Rectal smooth muscle tissue (tissue), 1 donor: Measurements from ENCODE around the gene NAA16.
A peak's percentile ranks its signal among the peaks of the same experiment; 100 is the strongest.

Experiments
- H3K27ac ChIP-seq: one replicate; pipeline ENCODE4 v1.7.0; 2013; ENCODE audit warnings: low read depth, low read length, inconsistent platforms
- H3K27me3 ChIP-seq: one replicate; pipeline ENCODE4 v1.7.0; 2013; ENCODE audit warnings: low read length; ENCODE audit not compliant: control insufficient read depth, insufficient read depth
- H3K36me3 ChIP-seq: one replicate; pipeline ENCODE4 v1.7.0; 2013; ENCODE audit warnings: low read length; ENCODE audit not compliant: control insufficient read depth, insufficient read depth
- H3K4me1 ChIP-seq: one replicate; pipeline ENCODE4 v1.7.0; 2013; ENCODE audit warnings: low read length; ENCODE audit not compliant: control insufficient read depth, insufficient read depth
- H3K4me3 ChIP-seq: one replicate; pipeline ENCODE4 v1.7.0; 2013; ENCODE audit warnings: low read length
- H3K9ac ChIP-seq: one replicate; pipeline ENCODE4 v1.7.0; 2013; ENCODE audit warnings: low read length

Gene NAA16

DNA sequence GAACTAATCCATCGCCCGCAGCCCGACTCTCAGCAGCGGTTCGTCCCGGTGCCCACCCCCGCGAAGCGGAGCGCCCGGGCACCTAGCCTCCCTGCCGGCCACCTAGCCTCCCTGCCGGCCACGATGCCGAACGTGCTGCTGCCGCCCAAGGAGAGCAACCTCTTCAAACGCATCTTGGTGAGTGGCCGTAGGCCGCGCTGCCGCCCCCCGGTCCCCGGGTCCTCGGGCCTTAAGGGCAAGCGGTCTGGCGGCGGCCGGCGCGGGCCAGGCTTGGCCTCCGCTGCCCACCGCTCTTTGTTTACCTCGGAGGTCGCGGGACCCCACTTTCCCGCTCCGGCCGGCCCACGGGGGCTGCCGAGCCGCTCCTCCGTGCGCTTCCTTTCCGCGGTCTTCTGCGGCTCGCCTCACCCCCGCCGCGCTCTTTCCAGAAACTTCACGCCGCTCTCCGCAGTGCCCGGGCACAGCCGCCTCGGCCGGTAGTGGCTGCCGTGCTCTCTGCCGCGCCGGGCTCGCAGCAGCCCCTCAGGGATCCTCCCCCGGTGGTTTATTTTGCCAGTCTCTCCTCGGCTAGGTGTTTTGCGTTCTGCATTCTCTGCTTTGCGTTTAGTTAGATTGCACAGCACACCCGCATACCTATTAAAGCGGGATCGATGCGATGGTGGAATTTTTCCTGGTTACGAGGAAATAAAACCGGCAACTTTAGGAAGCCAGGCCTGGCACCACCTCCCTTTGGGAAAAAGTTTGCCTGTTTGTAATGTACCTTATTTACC, 524 bp downstream of the NAA16 start:
- Histone ChIP-seq H3K36me3 (no peaks in the 10 kb centered on the region), H3K4me3 (peak overlapping the region; percentile 81), H3K27ac (peak overlapping the region; percentile 80), H3K4me1 (peaks cover 7% of the 10 kb centered on the region), H3K9ac (peak overlapping the region; percentile 29), H3K27me3 (no peaks in the 10 kb centered on the region)

- Histone ChIP-seq H3K9ac (peak overlapping the region; percentile 29), H3K36me3 (no peaks in the 10 kb centered on the region), H3K27ac (peak overlapping the region; percentile 80), H3K4me1 (peaks cover 7% of the 10 kb centered on the region), H3K4me3 (peak overlapping the region; percentile 81), H3K27me3 (no peaks in the 10 kb centered on the region)
Measured at GRCh38 chr13:41312176-41312500, 1.1 kb downstream of the NAA16 start.

GRCh38 chr13:41313117-41313516, 2.0 kb downstream of the NAA16 start:
- peaks cover 7% of the 10 kb centered on the region for H3K4me1 ChIP-seq
- peak overlapping the region; percentile 11 for H3K4me3 ChIP-seq
- H3K27ac ChIP-seq = no peak overlapping the region
- H3K27me3 ChIP-seq = no peaks in the 10 kb centered on the region
- H3K9ac ChIP-seq = no peak overlapping the region
- no peaks in the 10 kb centered on the region for H3K36me3 ChIP-seq

GRCh38 chr13:41313659-41314197, 2.7 kb downstream of the NAA16 start:
- Histone ChIP-seq H3K36me3 (no peaks in the 10 kb centered on the region), H3K27me3 (no peaks in the 10 kb centered on the region), H3K4me3 (peak overlapping the region; percentile 11), H3K9ac (no peak overlapping the region), H3K27ac (no peak overlapping the region), H3K4me1 (peaks cover 10% of the 10 kb centered on the region)

- no peak overlapping the region for H3K4me3 ChIP-seq
- peaks cover 10% of the 10 kb centered on the region for H3K4me1 ChIP-seq
- H3K27ac ChIP-seq = no peak overlapping the region
- no peak overlapping the region for H3K9ac ChIP-seq
- H3K27me3 ChIP-seq = no peaks in the 10 kb centered on the region
- no peaks in the 10 kb centered on the region for H3K36me3 ChIP-seq
Measured at GRCh38 chr13:41315443-41316047, 4.5 kb downstream of the NAA16 start.

DNA sequence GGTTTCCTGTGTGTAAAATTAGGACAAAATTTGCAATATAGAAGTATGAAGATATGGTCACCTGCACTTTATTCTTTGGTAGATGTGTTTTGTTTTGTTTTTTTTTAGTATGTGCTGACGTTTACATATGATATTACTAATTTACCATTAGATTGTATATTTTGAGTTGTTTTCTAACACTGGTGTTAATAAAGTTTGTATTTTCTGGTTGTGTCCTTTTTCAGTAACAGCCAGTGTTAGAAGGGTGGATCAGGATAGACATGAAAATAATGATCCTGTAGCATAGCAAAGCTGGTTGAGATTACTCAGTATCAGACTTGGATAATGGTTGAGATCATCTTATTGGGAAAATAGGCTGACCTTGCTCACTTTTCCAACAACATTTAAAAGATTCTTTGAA, 6.2 kb downstream of the NAA16 start:
- H3K27ac ChIP-seq = no peak overlapping the region
- no peak overlapping the region for H3K4me3 ChIP-seq
- no peaks in the 10 kb centered on the region for H3K36me3 ChIP-seq
- peaks cover 10% of the 10 kb centered on the region for H3K4me1 ChIP-seq
- no peak overlapping the region for H3K9ac ChIP-seq
- no peaks in the 10 kb centered on the region for H3K27me3 ChIP-seq

- H3K36me3 ChIP-seq = peaks cover 3% of the 10 kb centered on the region
- no peaks in the 10 kb centered on the region for H3K27me3 ChIP-seq
- no peak overlapping the region for H3K27ac ChIP-seq
- no peaks in the 10 kb centered on the region for H3K4me1 ChIP-seq
- no peak overlapping the region for H3K9ac ChIP-seq
- H3K4me3 ChIP-seq = no peak overlapping the region
Measured at GRCh38 chr13:41325752-41326151, 14.7 kb downstream of the NAA16 start.

- Histone ChIP-seq H3K4me3 (no peak overlapping the region), H3K9ac (no peak overlapping the region), H3K4me1 (no peaks in the 10 kb centered on the region), H3K27ac (no peak overlapping the region), H3K36me3 (peaks cover 3% of the 10 kb centered on the region), H3K27me3 (no peaks in the 10 kb centered on the region)
Measured at GRCh38 chr13:41326661-41327060, 15.6 kb downstream of the NAA16 start.

GRCh38 chr13:41327994-41328790, 17.1 kb downstream of the NAA16 start:
- H3K4me1 ChIP-seq = no peaks in the 10 kb centered on the region
- H3K27me3 ChIP-seq = no peaks in the 10 kb centered on the region
- H3K36me3 ChIP-seq = peaks cover 3% of the 10 kb centered on the region
- no peak overlapping the region for H3K4me3 ChIP-seq
- H3K27ac ChIP-seq = no peak overlapping the region
- H3K9ac ChIP-seq = no peak overlapping the region

DNA sequence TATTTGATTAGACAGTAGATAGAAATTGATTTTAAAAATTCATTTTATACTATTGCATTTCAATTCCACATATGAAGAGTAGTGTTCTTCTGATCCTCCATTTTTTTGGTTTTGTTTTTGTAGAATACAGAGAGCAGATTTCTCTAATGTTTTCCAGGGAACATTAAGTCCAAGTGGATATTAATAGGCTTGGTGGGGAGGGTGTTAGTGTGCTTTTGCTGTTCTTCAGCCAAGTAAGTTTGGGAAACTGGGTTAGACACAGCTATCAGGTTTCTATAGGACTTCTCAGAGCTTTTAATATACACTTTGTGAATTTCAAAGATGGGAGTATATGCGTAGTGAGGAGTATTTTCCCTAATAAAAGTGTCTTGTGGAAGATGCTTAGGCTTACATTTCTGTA, 21.8 kb downstream of the NAA16 start:
- Histone ChIP-seq H3K9ac (no peak overlapping the region), H3K4me1 (no peaks in the 10 kb centered on the region), H3K27me3 (no peaks in the 10 kb centered on the region), H3K4me3 (no peak overlapping the region), H3K36me3 (no peaks in the 10 kb centered on the region), H3K27ac (no peak overlapping the region)

GRCh38 chr13:41334810-41335209, 23.7 kb downstream of the NAA16 start:
- Histone ChIP-seq H3K27ac (no peak overlapping the region), H3K27me3 (no peaks in the 10 kb centered on the region), H3K9ac (no peak overlapping the region), H3K4me3 (no peak overlapping the region), H3K4me1 (no peaks in the 10 kb centered on the region), H3K36me3 (no peaks in the 10 kb centered on the region)

GRCh38 chr13:41344358-41344757, 33.3 kb downstream of the NAA16 start:
- no peak overlapping the region for H3K9ac ChIP-seq
- no peaks in the 10 kb centered on the region for H3K27me3 ChIP-seq
- H3K4me1 ChIP-seq = no peaks in the 10 kb centered on the region
- no peak overlapping the region for H3K27ac ChIP-seq
- H3K36me3 ChIP-seq = no peaks in the 10 kb centered on the region
- H3K4me3 ChIP-seq = no peak overlapping the region
